Right ventricle myocardium inferior (tissue), 1 donor: ENCODE data around the gene C5orf63. TPM values are rescaled to one million over a fixed set of nuclear protein-coding genes. Genes with fewer than 3 reads are reported as not detected.
"Not testable (repeated sequence)": the region's sequence is repeated elsewhere in the genome, so short reads cannot be mapped to it uniquely, and the experiment has no call there.

Experiments
- ATAC-seq: fragments of 200-7000 bp; cut with Tn5 transposase; one replicate; pipeline ENCODE4 v1.9.1; 2020; ENCODE audit warnings: mild to moderate bottlenecking, moderate library complexity
- DNase-seq: peaks from one replicate; pipeline ENCODE4 v3.0.0; 2021; ENCODE audit errors: missing footprints
- intact Hi-C: fragments of 100-400 bp; cut with DNase I; formaldehyde crosslinking; loops from one replicate; pipeline ENCODE4 v1.11.0; 2022
- total RNA-seq: library from RNA; stranded (reverse); fragmentation: NEBNext Ultra II Directional; extraction: Animal tissue kit (Norgen Biotek cat#: 25700); gene quantifications from one replicate; pipeline ENCODE4 v1.2.1, GENCODE V29; 2021
- donor health status: DM: no; HTN: yes; CAD: no; lungs with severe emphysema.

Gene C5orf63
- total RNA-seq, 1 donor from 2014 or later = 11.4 TPM

GRCh38 chr5:127019928-127020327, 53.4 kb downstream of the C5orf63 start:
- intact Hi-C loops = no loop called here
- no peak for ATAC-seq
- no peak for DNase-seq

GRCh38 chr5:127016722-127017121, 56.6 kb downstream of the C5orf63 start:
- intact Hi-C loops, DNase-seq, ATAC-seq: not testable (repeated sequence)

- intact Hi-C loops = no loop called here
- no peak for ATAC-seq
- no peak for DNase-seq
These were observed 57.6 kb downstream of the C5orf63 start for GRCh38 chr5:127015716-127016115.

GRCh38 chr5:127014573-127014972, 58.7 kb downstream of the C5orf63 start:
- intact Hi-C loops = no loop called here
- no peak for ATAC-seq

GRCh38 chr5:127013407-127013806, 59.9 kb downstream of the C5orf63 start:
- intact Hi-C loops = no loop called here
- ATAC-seq (no peak), DNase-seq (no peak)

More at GRCh38 chr5:127014573-127014972, 58.7 kb downstream of the C5orf63 start:
- DNase-seq = no peak

GRCh38 chr5:127012916-127013315, 60.4 kb downstream of the C5orf63 start:
- intact Hi-C loops = no loop called here
- ATAC-seq = no peak
- no peak for DNase-seq

GRCh38 chr5:127011961-127012644, 61.2 kb downstream of the C5orf63 start:
- intact Hi-C loops = no loop called here
- no peak for ATAC-seq
- DNase-seq = no peak

GRCh38 chr5:127011153-127011552, 62.1 kb downstream of the C5orf63 start:
- no peak for DNase-seq
- ATAC-seq = peak; percentile 20
- intact Hi-C loops = no loop called here

- intact Hi-C loops = no loop called here
- DNase-seq (no peak), ATAC-seq (peak; percentile 28)
These were observed 62.9 kb downstream of the C5orf63 start for GRCh38 chr5:127010362-127010761.

GRCh38 chr5:127009784-127010183, 63.5 kb downstream of the C5orf63 start:
- DNase-seq = no peak
- intact Hi-C loops = no loop called here
- no peak for ATAC-seq

- intact Hi-C loops = no loop called here
- DNase-seq (no peak), ATAC-seq (no peak)
These were observed 64.9 kb downstream of the C5orf63 start for GRCh38 chr5:127008300-127008975.

GRCh38 chr5:127007522-127007921, 65.8 kb downstream of the C5orf63 start:
- intact Hi-C loops = no loop called here
- DNase-seq = no peak
- no peak for ATAC-seq

- intact Hi-C loops = no loop called here
- no peak for DNase-seq
- no peak for ATAC-seq
These were observed 66.6 kb downstream of the C5orf63 start for GRCh38 chr5:127006744-127007143.

GRCh38 chr5:127005282-127005681, 68.0 kb downstream of the C5orf63 start:
- intact Hi-C loops, DNase-seq, ATAC-seq: not testable (repeated sequence)

GRCh38 chr5:127004721-127005120, 68.6 kb downstream of the C5orf63 start:
- ATAC-seq (no peak), DNase-seq (no peak)
- intact Hi-C loops = no loop called here

GRCh38 chr5:127003798-127004495, 69.4 kb downstream of the C5orf63 start:
- DNase-seq (no peak), ATAC-seq (no peak)
- intact Hi-C loops = no loop called here

GRCh38 chr5:127002390-127002789, 70.9 kb downstream of the C5orf63 start:
- no peak for DNase-seq
- no peak for ATAC-seq
- intact Hi-C loops = no loop called here

GRCh38 chr5:127001621-127002296, 71.5 kb downstream of the C5orf63 start:
- DNase-seq (no peak), ATAC-seq (peak; percentile 27)
- intact Hi-C loops = no loop called here
